ENCODE data around the gene EPHA6.
"Not testable (repeated sequence)": the region's sequence is repeated elsewhere in the genome, so short reads cannot be mapped to it uniquely, and the experiment has no call there.

Gene EPHA6

GRCh38 chr3:97021778-97022177, 207.4 kb downstream of the EPHA6 start:
- no peak for DNase-seq
- TF ChIP-seq GATA1 (IDR thresholded peaks at IDR 0.05; ENCODE audit: low read depth, low read length) (no peak), POLR2A (IDR thresholded peaks at IDR 0.05; ENCODE audit: low read length) (no peak)

- not testable (repeated sequence) for DNase-seq
Observed at GRCh38 chr3:97025612-97026011, 211.2 kb downstream of the EPHA6 start.

- DNase-seq: no peak
- TF ChIP-seq GATA1 (IDR thresholded peaks at IDR 0.05; ENCODE audit: low read depth, low read length): no peak
- no peak for TF ChIP-seq POLR2A (IDR thresholded peaks at IDR 0.05; ENCODE audit: low read length)
Observed at GRCh38 chr3:97029972-97030371, 215.6 kb downstream of the EPHA6 start.

DNA sequence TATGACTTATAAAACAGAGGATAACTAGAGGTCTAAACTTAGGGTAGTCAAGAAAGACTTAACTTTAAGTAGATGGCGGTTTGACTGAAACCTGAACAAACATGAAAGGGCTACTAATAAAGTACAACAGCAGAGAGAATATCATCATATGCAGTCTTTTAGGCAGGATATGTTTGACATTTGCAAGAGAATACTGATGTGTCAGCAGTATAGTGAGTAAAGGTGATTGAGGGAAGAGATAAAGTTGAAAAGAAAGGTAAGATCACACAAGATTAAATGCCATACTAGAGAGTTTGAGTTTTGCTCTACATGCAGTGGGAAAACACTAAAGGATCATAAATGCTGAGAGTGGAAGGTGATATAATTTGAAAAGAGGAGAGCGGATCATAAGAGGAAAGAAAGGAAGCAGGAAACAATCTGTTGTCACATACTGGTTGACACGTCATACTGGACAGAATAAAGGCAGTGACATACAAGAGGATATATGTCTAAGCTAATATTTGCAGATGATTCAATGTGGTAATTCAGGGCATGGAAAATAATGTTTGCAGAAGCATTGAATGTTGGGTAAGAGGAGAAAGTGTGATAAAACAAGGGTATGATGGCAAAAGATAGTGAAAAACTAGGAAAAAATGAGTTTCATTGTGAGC, 223.0 kb downstream of the EPHA6 start:
- TF ChIP-seq POLR2A (IDR thresholded peaks at IDR 0.05; ENCODE audit: low read length): no peak
- TF ChIP-seq GATA1 (IDR thresholded peaks at IDR 0.05; ENCODE audit: low read depth, low read length): no peak
- no peak for DNase-seq

DNA sequence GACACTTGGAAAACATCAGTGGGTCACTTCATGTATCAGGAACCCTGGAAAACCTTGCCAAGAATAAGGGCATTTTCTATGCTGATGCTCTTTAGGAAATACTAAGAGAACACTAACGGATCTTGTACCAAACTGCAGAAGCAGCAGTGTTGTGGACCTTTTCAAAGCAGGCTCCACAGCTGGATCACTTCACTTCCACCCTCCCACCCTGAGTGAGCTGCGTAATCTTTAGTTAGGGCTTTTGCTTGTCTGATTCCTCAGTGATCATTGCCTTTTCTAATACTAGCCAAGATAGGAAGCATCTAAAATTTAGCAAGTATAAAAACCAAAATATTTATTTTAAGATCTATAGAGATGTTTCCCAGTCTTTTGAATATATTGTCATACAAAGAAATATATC, 229.0 kb downstream of the EPHA6 start:
- DNase-seq: no peak
- TF ChIP-seq POLR2A (IDR thresholded peaks at IDR 0.05; ENCODE audit: low read length): no peak
- TF ChIP-seq GATA1 (IDR thresholded peaks at IDR 0.05; ENCODE audit: low read depth, low read length): no peak

DNA sequence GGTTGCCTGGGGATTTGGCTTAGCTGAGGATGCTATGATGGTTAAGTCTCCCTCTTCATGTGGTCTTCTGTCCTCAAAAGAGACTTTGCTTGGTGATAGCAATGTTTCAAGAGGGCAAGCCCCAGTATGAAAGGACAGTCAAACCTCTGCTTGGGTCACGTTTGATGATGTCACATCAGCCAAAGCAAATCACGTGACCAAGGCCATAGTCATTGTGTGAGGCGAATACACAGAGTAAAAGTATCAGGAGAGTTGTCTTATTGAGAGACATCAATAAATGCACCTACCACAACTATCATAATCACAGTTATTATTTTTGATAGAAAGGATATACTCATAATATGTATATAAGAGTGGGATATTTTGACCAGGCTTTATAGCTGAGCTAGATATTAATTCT, 243.0 kb downstream of the EPHA6 start:
- no peak for DNase-seq
- TF ChIP-seq POLR2A (IDR thresholded peaks at IDR 0.05; ENCODE audit: low read length) (no peak), GATA1 (IDR thresholded peaks at IDR 0.05; ENCODE audit: low read depth, low read length) (no peak)

- no peak for TF ChIP-seq POLR2A (IDR thresholded peaks at IDR 0.05; ENCODE audit: low read length)
- no peak for TF ChIP-seq GATA1 (IDR thresholded peaks at IDR 0.05; ENCODE audit: low read depth, low read length)
- DNase-seq: no peak
Observed at GRCh38 chr3:97059168-97059567, 244.8 kb downstream of the EPHA6 start.

DNA sequence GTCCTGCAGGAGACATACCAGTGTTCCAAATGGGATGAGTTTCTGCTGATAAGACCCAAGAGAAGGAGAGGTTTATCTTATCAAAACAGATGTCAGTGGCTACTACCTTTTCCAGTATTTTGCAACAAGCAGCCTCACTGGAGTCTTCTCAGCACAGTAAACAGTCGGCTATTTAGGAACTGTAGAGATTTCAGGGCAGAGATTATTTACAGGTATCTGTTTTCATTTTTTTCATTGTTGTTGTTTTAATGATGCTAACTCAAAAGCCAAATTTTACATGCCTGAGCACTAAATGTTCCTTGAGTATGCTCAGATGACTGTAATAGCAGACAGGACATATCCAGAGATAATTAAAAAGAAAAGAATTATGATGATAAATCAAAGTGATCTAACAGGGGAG, 252.1 kb downstream of the EPHA6 start:
- no peak for DNase-seq

DNA sequence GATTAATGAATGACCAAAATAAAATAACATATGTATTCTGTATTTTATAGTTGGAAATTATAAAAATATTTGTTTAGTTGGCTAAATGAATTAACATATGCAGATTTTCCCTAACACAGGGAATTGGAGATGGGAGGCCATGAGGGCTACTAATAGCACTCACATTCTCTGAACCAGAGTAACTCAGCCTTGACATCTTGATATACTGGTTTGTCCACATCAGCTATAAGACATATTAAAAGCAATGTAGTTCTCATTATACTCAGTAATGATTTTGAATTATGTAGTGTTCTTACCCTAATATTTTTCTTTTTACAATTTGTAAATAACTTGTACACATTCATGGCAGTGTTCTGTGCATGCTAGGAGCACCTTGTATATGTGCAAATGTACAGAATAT, 255.9 kb downstream of the EPHA6 start:
- TF ChIP-seq GATA1 (IDR thresholded peaks at IDR 0.05; ENCODE audit: low read depth, low read length) (no peak), POLR2A (IDR thresholded peaks at IDR 0.05; ENCODE audit: low read length) (no peak)
- no peak for DNase-seq

More for the DNA sequence above, 252.1 kb downstream of the EPHA6 start:
- TF ChIP-seq GATA1 (IDR thresholded peaks at IDR 0.05; ENCODE audit: low read depth, low read length) (no peak), POLR2A (IDR thresholded peaks at IDR 0.05; ENCODE audit: low read length) (no peak)

DNA sequence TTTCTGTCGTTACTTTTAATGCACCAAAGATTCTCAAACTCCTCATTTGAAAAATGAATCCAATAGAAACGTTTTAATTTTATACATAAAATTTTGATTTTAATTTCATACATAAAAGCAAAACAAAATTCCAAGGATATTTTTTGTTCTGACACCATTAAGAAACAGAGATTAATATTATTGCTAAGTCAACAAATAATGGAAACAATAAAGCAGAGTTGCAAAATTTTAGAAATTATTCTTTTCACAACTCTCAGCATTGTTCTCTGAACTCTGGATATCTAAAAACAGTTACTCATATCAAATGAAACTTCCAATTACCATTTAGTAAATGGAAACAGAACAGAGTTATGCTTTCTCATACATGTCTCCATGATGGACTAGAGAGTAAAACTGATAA, 260.2 kb downstream of the EPHA6 start:
- no peak for DNase-seq
- TF ChIP-seq GATA1 (IDR thresholded peaks at IDR 0.05; ENCODE audit: low read depth, low read length): no peak

DNA sequence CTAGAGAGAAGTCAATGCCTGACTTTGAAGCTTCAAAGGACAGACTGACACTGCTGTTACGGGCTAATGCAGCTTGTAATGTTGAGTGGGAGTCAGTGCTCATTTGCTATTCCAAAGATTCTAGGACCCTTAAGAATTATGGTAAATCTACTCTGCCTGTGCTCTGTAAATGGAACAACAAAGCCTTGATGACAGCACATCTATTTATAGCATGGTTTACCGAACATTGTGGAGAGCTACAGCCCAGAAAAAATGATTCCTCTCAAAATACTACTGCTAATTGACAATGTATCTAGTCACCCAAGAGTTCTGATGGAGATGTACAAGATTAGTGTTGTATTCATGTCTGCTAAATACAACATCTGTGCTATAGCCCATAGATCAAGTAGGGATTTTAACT, 262.3 kb downstream of the EPHA6 start:
- TF ChIP-seq POLR2A (IDR thresholded peaks at IDR 0.05; ENCODE audit: low read length) (no peak), GATA1 (IDR thresholded peaks at IDR 0.05; ENCODE audit: low read depth, low read length) (no peak)
- no peak for DNase-seq

GRCh38 chr3:97089621-97090020, 275.2 kb downstream of the EPHA6 start:
- no peak for TF ChIP-seq GATA1 (IDR thresholded peaks at IDR 0.05; ENCODE audit: low read depth, low read length)
- DNase-seq: no peak

- TF ChIP-seq POLR2A (IDR thresholded peaks at IDR 0.05; ENCODE audit: low read length): no peak
- no peak for DNase-seq
Observed at GRCh38 chr3:97102641-97103040, 288.2 kb downstream of the EPHA6 start.

GRCh38 chr3:97105989-97106651, 291.7 kb downstream of the EPHA6 start:
- DNase-seq: no peak
- TF ChIP-seq GATA1 (IDR thresholded peaks at IDR 0.05; ENCODE audit: low read depth, low read length) (no peak), POLR2A (IDR thresholded peaks at IDR 0.05; ENCODE audit: low read length) (no peak)

GRCh38 chr3:97106652-97106989, 292.2 kb downstream of the EPHA6 start:
- TF ChIP-seq POLR2A (IDR thresholded peaks at IDR 0.05; ENCODE audit: low read length) (no peak), GATA1 (IDR thresholded peaks at IDR 0.05; ENCODE audit: low read depth, low read length) (no peak)

DNA sequence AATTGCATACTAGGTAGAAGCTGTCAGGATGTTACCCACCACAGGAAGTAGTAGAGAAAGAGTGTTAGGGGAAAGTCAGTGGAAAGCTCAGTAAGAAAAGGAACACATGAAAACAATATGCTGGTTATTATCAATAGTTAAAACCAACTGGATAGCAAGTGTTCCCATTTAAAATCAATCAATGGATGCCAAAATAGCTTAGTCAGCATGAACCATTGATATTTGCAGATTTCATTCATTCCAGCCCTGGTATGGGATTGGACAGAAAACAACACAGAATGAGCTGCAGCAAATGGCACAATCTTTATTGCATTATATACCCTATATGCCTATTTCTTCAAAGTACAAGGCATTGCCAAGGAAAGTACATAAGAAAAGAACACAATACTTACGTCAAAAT, 293.7 kb downstream of the EPHA6 start:
- TF ChIP-seq POLR2A (IDR thresholded peaks at IDR 0.05; ENCODE audit: low read length) (no peak), GATA1 (IDR thresholded peaks at IDR 0.05; ENCODE audit: low read depth, low read length) (no peak)
- DNase-seq: no peak

More at GRCh38 chr3:97106652-97106989, 292.2 kb downstream of the EPHA6 start:
- no peak for DNase-seq

Measured in erythroblast (primary cell).